Upper lobe of left lung (tissue), 6 donors: ENCODE measurements around the gene SPOP. TPM values are rescaled to one million over a fixed set of nuclear protein-coding genes. Genes with fewer than 3 reads are reported as not detected.

Experiments
- ATAC-seq, 2 donors: fragments of 200-7000 bp; cut with Tn5 transposase; one replicate each; pipeline ENCODE4 v1.9.1; 2022; ENCODE audit warnings: mild to moderate bottlenecking in 2 of 2, moderate library complexity in 2 of 2; ENCODE audit not compliant: low FRiP score in 2 of 2
- DNase-seq, 2 donors: peaks; one replicate each; pipeline ENCODE4 v3.0.0-alpha.2; 2019 to 2020
- H3K27ac ChIP-seq, 4 donors: fragments of 200-600 bp; sonication (generic); one replicate each; pipeline ENCODE4 v1.5.1; 2016 to 2019
- H3K27me3 ChIP-seq, 4 donors: fragments of 200-600 bp; sonication (generic); one replicate each; pipeline ENCODE4 v1.5.1; 2017 to 2019
- H3K36me3 ChIP-seq, 4 donors: fragments of 200-600 bp; sonication (generic); one replicate each; pipeline ENCODE4 v1.5.1; 2016 to 2019
- H3K4me1 ChIP-seq, 4 donors: fragments of 200-600 bp; sonication (generic); one replicate each; pipeline ENCODE4 v1.5.1; 2018 to 2019
- H3K4me3 ChIP-seq, 4 donors: fragments of 200-600 bp; sonication (generic); one replicate each; pipeline ENCODE4 v1.5.1; 2017 to 2019; ENCODE audit warnings: mild to moderate bottlenecking in 2 of 4, moderate library complexity in 1 of 4
- H3K9me3 ChIP-seq, 4 donors: fragments of 200-600 bp; sonication (generic); one replicate each; pipeline ENCODE4 v1.5.1; 2018 to 2019
- EP300 ChIP-seq, 4 donors: sonication (generic); formaldehyde crosslinking; IDR thresholded peaks; one replicate each; pipeline ENCODE4 v1.5.1; 2017; ENCODE audit warnings: antibody characterized with exemption in 4 of 4, control low read depth in 2 of 4
- POLR2A ChIP-seq, 4 donors: fragments of 450-650 bp; IDR thresholded peaks; one replicate each; pipeline ENCODE4 v1.5.1; 2016 to 2017; ENCODE audit warnings: antibody characterized with exemption in 4 of 4, mild to moderate bottlenecking in 2 of 4
- POLR2AphosphoS5 ChIP-seq, 2 donors: sonication (generic); formaldehyde crosslinking; IDR thresholded peaks; one replicate each; pipeline ENCODE4 v1.5.1; 2017; ENCODE audit warnings: antibody characterized with exemption in 2 of 2
- WGBS, 2 donors: methylation state at CpG; one replicate each; pipeline ENCODE4 v1.1.5; 2017 to 2018; 5-methylcytosine and 5-hydroxymethylcytosine counted together
- total RNA-seq, 6 donors: library from RNA; depleted of rRNA in 4 of 6; stranded (reverse); fragments of >200 nt in 4 of 6; gene quantifications; one replicate each; pipeline versions ENCODE4 v1.1.0 to v1.2.1, GENCODE V29; 2016 to 2021
- TF ChIP-seq, protein P1 (sequence below), 6 experiments: fragments of 450-650 bp in 4 of 6; fragments of 200-600 bp in 2 of 6; sonication (generic) in 2 of 6; IDR thresholded peaks; one replicate each; pipeline ENCODE4 v1.5.1; 2016 to 2019; ENCODE audit warnings: antibody characterized with exemption in 6 of 6
- donor health status: DM: no; HTN: no; CAD: no; lungs with moderate emphysema.
- donor health status: DM: no; HTN: yes; CAD: no; lungs with severe emphysema.

The SPOP gene
- total RNA-seq, 6 donors from 2014 or later, result 56.6 to 99.2 (median 80.4) TPM

DNA sequence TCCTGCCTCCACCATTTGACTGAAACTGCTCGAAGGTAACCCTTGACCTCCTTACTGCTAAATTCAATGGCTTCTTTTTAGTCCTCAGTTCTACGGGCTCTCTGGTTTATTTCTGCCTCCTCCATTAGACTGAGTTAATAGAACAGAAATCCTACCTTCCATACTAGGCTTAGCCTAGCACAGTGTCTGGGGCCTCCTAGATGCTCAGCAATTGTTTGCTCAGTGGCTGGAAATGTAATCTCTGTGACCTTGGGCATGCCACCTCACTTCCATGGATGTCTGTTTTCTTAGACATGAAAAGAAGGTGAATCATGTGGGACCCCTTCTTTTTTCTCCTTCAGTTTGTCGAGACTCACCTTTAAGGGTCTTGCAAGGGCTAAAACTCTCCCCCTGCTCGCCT, 82.6 kb downstream of the SPOP start:
- Histone ChIP-seq H3K4me1 (peaks cover 7 to 16% (median 14%) of the 10 kb centered on the region in 4 donors), H3K9me3 (no peaks in the 10 kb centered on the region), H3K4me3 (no peak overlapping the region), H3K27me3 (no peaks in the 10 kb centered on the region), H3K36me3 (peaks cover 0 to 58% (median 16%) of the 10 kb centered on the region in 4 donors), H3K27ac (peak overlapping the region in 3 of 4 donors; percentile 7 to 73 (median 51))
- TF ChIP-seq POLR2AphosphoS5 (IDR thresholded peaks at IDR 0.05) (no peak), EP300 (IDR thresholded peaks at IDR 0.05) (no peak), POLR2A (IDR thresholded peaks at IDR 0.05) (no peak)
- TF ChIP-seq, protein P1, sequence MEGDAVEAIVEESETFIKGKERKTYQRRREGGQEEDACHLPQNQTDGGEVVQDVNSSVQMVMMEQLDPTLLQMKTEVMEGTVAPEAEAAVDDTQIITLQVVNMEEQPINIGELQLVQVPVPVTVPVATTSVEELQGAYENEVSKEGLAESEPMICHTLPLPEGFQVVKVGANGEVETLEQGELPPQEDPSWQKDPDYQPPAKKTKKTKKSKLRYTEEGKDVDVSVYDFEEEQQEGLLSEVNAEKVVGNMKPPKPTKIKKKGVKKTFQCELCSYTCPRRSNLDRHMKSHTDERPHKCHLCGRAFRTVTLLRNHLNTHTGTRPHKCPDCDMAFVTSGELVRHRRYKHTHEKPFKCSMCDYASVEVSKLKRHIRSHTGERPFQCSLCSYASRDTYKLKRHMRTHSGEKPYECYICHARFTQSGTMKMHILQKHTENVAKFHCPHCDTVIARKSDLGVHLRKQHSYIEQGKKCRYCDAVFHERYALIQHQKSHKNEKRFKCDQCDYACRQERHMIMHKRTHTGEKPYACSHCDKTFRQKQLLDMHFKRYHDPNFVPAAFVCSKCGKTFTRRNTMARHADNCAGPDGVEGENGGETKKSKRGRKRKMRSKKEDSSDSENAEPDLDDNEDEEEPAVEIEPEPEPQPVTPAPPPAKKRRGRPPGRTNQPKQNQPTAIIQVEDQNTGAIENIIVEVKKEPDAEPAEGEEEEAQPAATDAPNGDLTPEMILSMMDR (IDR thresholded peaks at IDR 0.05), result no peak
- ATAC-seq, result no peak
- 89 to 100% methylated on average over 4 of the region's 4 CpGs for WGBS, 2 donors
- DNase-seq, result no peak

GRCh38 chr17:49592263-49592662, 85.6 kb downstream of the SPOP start:
- no peak for DNase-seq

GRCh38 chr17:49590874-49591273, 87.0 kb downstream of the SPOP start:
- no peaks in the 10 kb centered on the region for H3K27me3 ChIP-seq
- DNase-seq (no peak), ATAC-seq (no peak)
- H3K36me3 ChIP-seq, result peaks cover 0 to 24% (median 3%) of the 10 kb centered on the region in 4 donors
- TF ChIP-seq, protein P1 (IDR thresholded peaks at IDR 0.05), result no peak
- TF ChIP-seq POLR2A (IDR thresholded peaks at IDR 0.05) (no peak), EP300 (IDR thresholded peaks at IDR 0.05) (no peak), POLR2AphosphoS5 (IDR thresholded peaks at IDR 0.05) (no peak)
- H3K27ac ChIP-seq, result no peak overlapping the region
- 95% methylated on average over 4 of the region's 4 CpGs for WGBS, 2 donors
- H3K9me3 ChIP-seq, result no peaks in the 10 kb centered on the region
- no peak overlapping the region for H3K4me3 ChIP-seq
- peaks cover 0 to 1% (median 0%) of the 10 kb centered on the region in 4 donors for H3K4me1 ChIP-seq

More at GRCh38 chr17:49592263-49592662, 85.6 kb downstream of the SPOP start:
- TF ChIP-seq, protein P1 (IDR thresholded peaks at IDR 0.05), result no peak
- TF ChIP-seq EP300 (IDR thresholded peaks at IDR 0.05) (no peak), POLR2A (IDR thresholded peaks at IDR 0.05) (no peak), POLR2AphosphoS5 (IDR thresholded peaks at IDR 0.05) (no peak)
- Histone ChIP-seq H3K4me1 (peaks cover 0 to 10% (median 5%) of the 10 kb centered on the region in 4 donors), H3K4me3 (no peak overlapping the region), H3K27me3 (no peaks in the 10 kb centered on the region), H3K36me3 (peaks cover 0 to 30% (median 3%) of the 10 kb centered on the region in 4 donors), H3K27ac (no peak overlapping the region), H3K9me3 (no peaks in the 10 kb centered on the region)
- ATAC-seq, result no peak
- WGBS, 2 donors, result 94 to 95% methylated on average over 3 of the region's 3 CpGs

GRCh38 chr17:49589577-49589927, 88.3 kb downstream of the SPOP start:
- H3K36me3 ChIP-seq, result peaks cover 0 to 24% (median 3%) of the 10 kb centered on the region in 4 donors
- H3K27me3 ChIP-seq, result no peaks in the 10 kb centered on the region
- H3K9me3 ChIP-seq, result no peaks in the 10 kb centered on the region
- no peak overlapping the region for H3K4me3 ChIP-seq
- no peak for DNase-seq
- no peaks in the 10 kb centered on the region for H3K4me1 ChIP-seq
- TF ChIP-seq, protein P1 (IDR thresholded peaks at IDR 0.05), result no peak
- TF ChIP-seq EP300 (IDR thresholded peaks at IDR 0.05), result no peak
- TF ChIP-seq POLR2AphosphoS5 (IDR thresholded peaks at IDR 0.05), result no peak
- no peak for TF ChIP-seq POLR2A (IDR thresholded peaks at IDR 0.05)
- H3K27ac ChIP-seq, result no peak overlapping the region
- 88 to 90% methylated on average over 2 of the region's 2 CpGs for WGBS, 2 donors
- ATAC-seq, result no peak
